GM19240 (cell line): ENCODE results near the gene POLE.

Experiments used
- DNase-seq: peaks from one replicate; pipeline ENCODE4 v3.0.0; 2011; ENCODE audit warnings: low spot score; ENCODE audit not compliant: insufficient read length

The POLE gene

GRCh38 chr12:132686825-132687210 is 324 bp downstream of the POLE start:
- no peak for DNase-seq

- DNase-seq, result no peak
Observed at GRCh38 chr12:132685400-132685799, 1.7 kb downstream of the POLE start.

GRCh38 chr12:132677492-132677891 is 9.7 kb downstream of the POLE start:
- no peak for DNase-seq

GRCh38 chr12:132675757-132676432 is 11.2 kb downstream of the POLE start:
- no peak for DNase-seq

- DNase-seq, result no peak
Observed at GRCh38 chr12:132674561-132674960, 12.6 kb downstream of the POLE start.

GRCh38 chr12:132673288-132674179 is 13.6 kb downstream of the POLE start:
- no peak for DNase-seq

- no peak for DNase-seq
Observed at GRCh38 chr12:132672678-132673077, 14.5 kb downstream of the POLE start.

- DNase-seq, result no peak
Observed at GRCh38 chr12:132672116-132672515, 15.0 kb downstream of the POLE start.

- no peak for DNase-seq
Observed at GRCh38 chr12:132669166-132669879, 17.8 kb downstream of the POLE start.

GRCh38 chr12:132668191-132669088 is 18.7 kb downstream of the POLE start:
- DNase-seq, result no peak

GRCh38 chr12:132665794-132666193 is 21.3 kb downstream of the POLE start:
- no peak for DNase-seq

- DNase-seq, result no peak
Observed at GRCh38 chr12:132665149-132665491, 22.0 kb downstream of the POLE start.

- no peak for DNase-seq
Observed at GRCh38 chr12:132664206-132665148, 22.7 kb downstream of the POLE start.

GRCh38 chr12:132662901-132663755 is 24.0 kb downstream of the POLE start:
- DNase-seq, result no peak

GRCh38 chr12:132661972-132662371 is 25.2 kb downstream of the POLE start:
- no peak for DNase-seq

GRCh38 chr12:132660996-132661395 is 26.1 kb downstream of the POLE start:
- no peak for DNase-seq

- no peak for DNase-seq
Observed at GRCh38 chr12:132660052-132660451, 27.1 kb downstream of the POLE start.

GRCh38 chr12:132659146-132659545 is 28.0 kb downstream of the POLE start:
- no peak for DNase-seq
